ENCODE results near the gene ISOC2.

The ISOC2 gene

GRCh38 chr19:55491546-55492360 is 30.3 kb upstream of the ISOC2 start:
- intact Hi-C loops (cut with DNase I) = no loop called here
- DNase-seq = peak in 1 of 10 donors; percentile 39

DNA sequence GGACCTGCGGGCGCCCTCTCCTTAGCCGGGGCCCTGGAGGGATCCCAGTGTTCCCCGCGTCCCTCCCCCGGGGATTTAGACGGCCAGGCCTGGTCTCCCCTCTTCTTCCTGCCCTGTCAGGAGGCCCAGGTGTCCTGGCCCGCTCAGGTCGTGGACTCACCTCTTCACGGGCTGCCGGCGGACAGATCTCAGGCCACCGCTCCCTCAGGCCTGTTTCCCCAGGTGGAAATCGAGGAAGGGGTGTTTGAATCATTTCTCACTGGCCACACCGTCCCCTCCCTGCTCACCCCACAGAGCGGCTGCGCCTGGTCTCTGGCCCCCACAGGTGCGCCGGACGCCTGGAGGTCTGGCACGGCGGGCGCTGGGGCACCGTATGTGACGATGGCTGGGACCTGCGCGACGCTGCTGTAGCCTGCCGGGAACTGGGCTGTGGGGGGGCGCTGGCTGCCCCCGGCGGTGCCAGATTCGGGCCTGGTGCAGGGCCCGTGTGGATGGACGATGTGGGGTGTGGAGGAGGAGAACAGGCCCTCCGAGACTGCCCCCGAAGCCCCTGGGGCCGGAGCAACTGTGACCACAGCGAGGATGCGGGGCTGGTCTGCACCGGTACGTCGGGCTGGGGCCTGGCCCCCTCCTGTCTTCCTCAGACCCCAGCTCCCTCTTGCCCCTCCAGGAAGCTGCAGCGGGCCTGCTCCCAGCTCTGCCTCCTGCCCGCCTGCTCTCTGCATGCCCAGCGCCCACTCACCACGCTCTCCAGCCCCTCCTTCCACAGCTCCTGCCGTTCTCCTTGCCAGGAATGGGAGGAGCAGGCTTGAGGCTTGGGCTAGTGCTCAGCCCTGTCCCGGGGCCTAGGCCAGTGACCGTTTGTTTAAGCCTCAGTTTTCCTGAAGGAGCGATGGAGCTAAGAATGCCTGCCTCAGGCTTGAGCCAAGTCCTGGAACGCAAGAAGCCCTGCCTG is 29.3 kb upstream of the ISOC2 start:
- DNase-seq = peak in 1 of 10 donors; percentile 58
- intact Hi-C loops (cut with DNase I) = no loop called here

GRCh38 chr19:55489711-55490477 is 28.5 kb upstream of the ISOC2 start:
- intact Hi-C loops (cut with DNase I) = no loop called here
- DNase-seq = no peak

- no peak for DNase-seq
- intact Hi-C loops (cut with DNase I) = no loop called here
These were observed 27.7 kb upstream of the ISOC2 start for GRCh38 chr19:55488986-55489710.

- intact Hi-C loops (cut with DNase I) = no loop called here
- peak in 1 of 10 donors; percentile 88 for DNase-seq
These were observed 26.7 kb upstream of the ISOC2 start, which contains the start of gene SSC5D for GRCh38 chr19:55487924-55488687. Gene SSC5D (plus strand): TSS chr19:55488436. CDS start chr19:55488590, 154 bp downstream.

GRCh38 chr19:55486971-55487923 is 25.8 kb upstream of the ISOC2 start:
- no peak for DNase-seq
- intact Hi-C loops (cut with DNase I) = no loop called here

GRCh38 chr19:55486043-55486970 is 24.9 kb upstream of the ISOC2 start:
- intact Hi-C loops (cut with DNase I) = no loop called here
- DNase-seq = peak in 1 of 10 donors; percentile 82

GRCh38 chr19:55485439-55486011 is 24.1 kb upstream of the ISOC2 start:
- DNase-seq = peak in 1 of 10 donors; percentile 86
- intact Hi-C loops (cut with DNase I) = no loop called here

DNA sequence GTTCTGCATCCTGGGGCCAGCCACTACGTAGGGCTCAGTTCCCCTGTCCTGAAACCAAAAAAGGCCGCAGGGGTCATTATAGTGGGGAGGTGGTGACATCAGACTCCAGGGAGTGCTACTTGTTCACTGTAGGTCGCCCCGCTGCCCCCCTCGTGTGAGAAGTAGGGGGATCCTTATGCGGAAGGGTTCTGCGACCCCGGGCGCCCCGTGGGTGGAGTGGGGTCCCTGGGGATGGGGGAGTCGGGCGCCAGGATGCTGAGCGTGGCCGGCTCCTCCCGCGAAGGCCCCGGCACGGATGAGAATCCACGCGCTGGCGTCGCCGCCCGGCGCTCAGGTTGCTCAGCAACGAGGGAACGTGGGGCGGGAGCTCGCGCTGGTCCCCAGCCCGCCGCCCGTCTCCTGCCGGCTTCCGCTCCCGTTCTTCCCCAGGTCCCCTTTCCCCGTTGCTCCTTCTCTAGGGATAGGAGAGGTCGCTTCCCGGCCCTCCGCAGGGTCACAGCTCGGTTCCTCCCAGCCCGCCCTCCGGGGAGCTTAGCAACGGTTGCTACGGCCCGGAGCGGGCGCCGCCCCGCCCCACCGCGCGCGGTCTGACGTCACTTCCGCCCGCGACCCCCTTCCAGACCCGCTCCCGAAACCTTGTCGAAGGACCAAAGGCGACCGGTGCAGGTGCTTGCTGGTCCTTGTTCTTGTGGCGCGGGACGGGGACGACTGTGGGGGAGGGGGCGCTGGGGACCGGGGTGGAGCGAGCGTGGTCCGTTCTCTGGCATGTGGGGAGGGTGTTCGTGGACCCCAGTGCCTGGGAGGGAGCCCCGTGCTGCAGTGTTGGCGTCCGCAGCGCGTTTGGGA is 23.4 kb upstream of the ISOC2 start, which contains the start of gene NAT14:
TSS of gene NAT14 (plus strand) at position 596 of the 846 bp plus-strand sequence. CDS start 521 bp downstream, outside the sequence.
- peak; percentile 37 to 94 (median 64) for DNase-seq
- intact Hi-C loops (cut with DNase I) = no loop called here

GRCh38 chr19:55483706-55484592 is 22.5 kb upstream of the ISOC2 start:
- peak in 2 of 10 donors; percentile 83 to 88 for DNase-seq
- intact Hi-C loops (cut with DNase I) = no loop called here

- DNase-seq = no peak
- intact Hi-C loops (cut with DNase I) = no loop called here
These were observed 21.7 kb upstream of the ISOC2 start for GRCh38 chr19:55482967-55483705.

- intact Hi-C loops (cut with DNase I) = no loop called here
- DNase-seq = peak in 1 of 10 donors; percentile 74
These were observed 20.9 kb upstream of the ISOC2 start for GRCh38 chr19:55482156-55482961.

DNA sequence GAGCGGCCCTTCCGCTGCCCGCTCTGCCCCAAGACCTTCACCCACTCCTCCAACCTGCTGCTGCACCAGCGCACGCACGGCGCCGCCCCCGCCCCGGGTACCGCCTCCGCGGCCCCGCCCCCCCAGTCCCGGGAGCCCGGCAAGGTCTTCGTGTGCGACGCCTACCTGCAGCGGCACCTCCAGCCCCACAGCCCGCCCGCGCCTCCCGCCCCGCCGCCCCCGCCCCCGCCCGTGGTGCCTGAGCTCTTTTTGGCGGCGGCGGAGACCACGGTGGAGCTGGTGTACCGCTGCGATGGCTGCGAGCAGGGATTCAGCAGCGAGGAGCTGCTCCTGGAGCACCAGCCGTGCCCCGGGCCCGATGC is 20.3 kb upstream of the ISOC2 start:
- intact Hi-C loops (cut with DNase I) = no loop called here
- DNase-seq = no peak
